GM12872 (cell line): ENCODE measurements around the gene ORAI3.

Experiments
- CTCF ChIP-seq: IDR thresholded peaks from 3 replicates; pipeline ENCODE4 v1.5.1; 2011; ENCODE audit warnings: low read depth, mild to moderate bottlenecking, low read length, moderate library complexity; ENCODE audit not compliant: insufficient read depth

Gene ORAI3

DNA sequence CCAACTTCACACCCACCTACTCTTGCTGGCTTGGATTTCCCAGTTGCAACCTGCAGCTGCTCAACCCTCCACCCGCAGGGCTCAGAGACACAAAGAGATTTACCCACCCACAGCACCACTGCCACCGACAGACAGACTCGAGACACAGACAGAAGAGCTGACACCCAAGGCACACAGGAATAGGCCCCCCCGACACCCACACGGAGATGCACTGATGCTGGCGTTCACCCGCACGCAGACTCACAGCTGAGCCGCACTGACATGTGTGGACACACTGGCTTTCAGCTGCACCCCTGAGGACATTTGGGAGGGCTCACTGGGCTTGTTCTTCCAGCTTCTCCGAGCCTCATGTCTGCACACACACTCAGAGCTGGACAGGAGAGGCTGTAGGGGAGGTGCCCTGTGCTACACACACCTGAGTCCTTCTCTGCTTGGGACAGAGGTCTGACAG lies 53.4 kb downstream of the ORAI3 start:
- no peak for TF ChIP-seq CTCF

GRCh38 chr16:31002862-31003341 lies 54.0 kb downstream of the ORAI3 start:
- no peak for TF ChIP-seq CTCF

DNA sequence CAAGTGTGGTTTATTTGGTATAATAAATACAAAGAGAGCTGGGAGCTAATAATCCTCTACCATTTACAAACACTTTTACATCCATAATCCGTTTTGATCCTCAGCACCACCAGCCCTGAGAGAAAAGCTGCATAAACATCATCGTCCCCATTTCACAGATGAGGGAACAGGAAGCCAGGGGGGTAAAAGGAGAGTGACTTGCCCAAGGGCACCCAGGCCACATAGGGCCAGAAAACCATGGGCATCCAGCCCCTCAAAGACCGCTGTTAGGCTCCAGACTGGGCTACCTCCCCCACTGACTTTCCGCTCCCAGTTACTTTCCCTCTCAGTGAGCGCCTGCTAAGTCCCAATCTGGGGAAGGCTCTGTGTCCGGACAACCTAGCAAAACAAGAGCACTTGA lies 54.9 kb downstream of the ORAI3 start:
- no peak for TF ChIP-seq CTCF
